Heart left ventricle (tissue), 16 donors: ENCODE measurements around the gene TREML4. TPM values are rescaled to one million over a fixed set of nuclear protein-coding genes. Genes with fewer than 3 reads are reported as not detected.

Source experiments
- ATAC-seq, 4 donors: fragments of 200-7000 bp; cut with Tn5 transposase; one replicate each; pipeline ENCODE4 v1.9.1; 2020 to 2022; ENCODE audit warnings: moderate library complexity in 4 of 4, mild to moderate bottlenecking in 3 of 4, moderate number of reproducible peaks in 1 of 4
- DNase-seq, 5 donors: peaks; one replicate each; pipeline ENCODE4 v3.0.0-alpha.2; 2020
- H3K27ac ChIP-seq, 12 donors: fragments of 200-600 bp; sonication (generic) in 4 of 12; one replicate each; pipeline versions ENCODE4 v1.5.0 to v1.8.0; 2016 to 2022; ENCODE audit warnings: mild to moderate bottlenecking in 2 of 12
- H3K27me3 ChIP-seq, 9 donors: fragments of 200-600 bp; sonication (generic) in 2 of 9; one replicate each; pipeline versions ENCODE4 v1.5.1 to v1.8.0; 2016 to 2022; ENCODE audit warnings: mild to moderate bottlenecking in 3 of 9
- H3K36me3 ChIP-seq, 9 donors: fragments of 200-600 bp; sonication (generic) in 2 of 9; one replicate each; pipeline versions ENCODE4 v1.5.0 to v1.8.0; 2018 to 2022; ENCODE audit warnings: mild to moderate bottlenecking in 2 of 9
- H3K4me1 ChIP-seq, 12 donors: fragments of 200-600 bp; sonication (generic) in 4 of 12; one replicate each; pipeline versions ENCODE4 v1.5.0 to v1.8.0; 2016 to 2022; ENCODE audit warnings: mild to moderate bottlenecking in 3 of 12
- H3K4me3 ChIP-seq, 12 donors: fragments of 200-600 bp; sonication (generic) in 4 of 12; one replicate each; pipeline versions ENCODE4 v1.5.0 to v1.8.0; 2017 to 2022; ENCODE audit warnings: mild to moderate bottlenecking in 9 of 12, moderate library complexity in 4 of 12
- H3K9me3 ChIP-seq, 12 donors: fragments of 200-600 bp; sonication (generic) in 4 of 12; one replicate each; pipeline versions ENCODE4 v1.5.0 to v1.8.0; 2016 to 2022; ENCODE audit warnings: mild to moderate bottlenecking in 1 of 12
- CTCF ChIP-seq, 12 donors: fragments of 200-600 bp; sonication (generic) in 4 of 12; IDR thresholded peaks; one replicate each; pipeline versions ENCODE4 v1.5.0 to v1.8.0; 2018 to 2022; ENCODE audit warnings: antibody characterized with exemption in 12 of 12, mild to moderate bottlenecking in 5 of 12
- POLR2A ChIP-seq, 2 donors: fragments of 450-650 bp; IDR thresholded peaks; one replicate each; pipeline ENCODE4 v1.6.1; 2017; ENCODE audit warnings: antibody characterized with exemption in 2 of 2, mild to moderate bottlenecking in 2 of 2, moderate library complexity in 2 of 2
- WGBS, 4 donors: extraction: QIAGEN DNeasy Blood & Tissue Kit in 2 of 4; methylation state at CpG; one replicate each; pipeline versions ENCODE4 v1.1.5 to v1.1.7; 2013 to 2018; 5-methylcytosine and 5-hydroxymethylcytosine counted together
- intact Hi-C, 10 donors: fragments of 100-400 bp; cut with DNase I; formaldehyde crosslinking; loops; one replicate each; pipeline versions ENCODE4 v1.11.1 to v1.14.2; 2022
- polyA plus RNA-seq, 2 donors: library from polyadenylated mRNA; stranded (reverse); fragments of 200-250 nt; gene quantifications; one replicate each; pipeline ENCODE4 v1.2.3, GENCODE V29; 2013
- total RNA-seq, 9 donors: library from RNA; depleted of rRNA in 2 of 9; stranded (reverse); fragments of >200 nt in 2 of 9; fragmentation: NEBNext Ultra II Directional in 3 of 9; extraction: Animal tissue kit (Norgen Biotek cat#: 25700) in 3 of 9; gene quantifications; one replicate each; pipeline versions ENCODE4 v1.1.0 to v1.2.4, GENCODE V29; 2016 to 2023
- donor health status: ischemic (EF 13 %, LVEDD 7.1; RV severe dilation, severe dysfunction).
- donor health status: healthy with polysubstance abuse.
- donor health status: DM: no; HTN: yes; CAD: no.
- donor health status: DM: no; HTN: no; CAD: no.
- donor health status: ischemic (EF 25% LVEDD 6.9; RV normal size, moderate dysfunction).
- donor health status: ischemic (EF 25% LVEDD 5.7; RV mildly dilated, moderate dysfunction).
- donor health status: healthy.
- donor health status: DM: yes; HTN: yes; CAD: no.
- donor health status: ischemic (EF 35%, LVEDD 5.7; RV mildly dilated, moderate dysfunction).
- donor health status: nonischemic (EF 11% LVEDD 7.7; RV severe dilation, severe dysfunction).
- donor health status: DM: yes; HTN: yes; CAD: no.
- donor health status: PGD.
- donor health status: ischemic (EF 29% LVEDD 5.4; RV normal size, mild dysfunction).
- donor health status: nonischemic (EF 23%, LVEDD 6.1; RV moderate dilation, normal function).

The TREML4 gene
- total and polyA plus RNA-seq, 11 donors: 0.07 TPM; not detected in 10

- peaks cover 0 to 12% (median 7%) of the 10 kb centered on the region in 12 donors for H3K9me3 ChIP-seq
- no peak overlapping the region for H3K27ac ChIP-seq
- peaks cover 0 to 14% (median 0%) of the 10 kb centered on the region in 12 donors for H3K4me1 ChIP-seq
- WGBS, 4 donors: 81 to 97% (median 96%) methylated on average over 2 of the region's 2 CpGs
- no peak for DNase-seq
- peaks cover 0 to 18% (median 0%) of the 10 kb centered on the region in 9 donors for H3K27me3 ChIP-seq
- ATAC-seq: no peak
- no peaks in the 10 kb centered on the region for H3K36me3 ChIP-seq
- H3K4me3 ChIP-seq: no peak overlapping the region
- TF ChIP-seq POLR2A (IDR thresholded peaks at IDR 0.05): no peak
- TF ChIP-seq CTCF (IDR thresholded peaks at IDR 0.05): no peak
- intact Hi-C loops: loop anchor here in 1 of 10 donors (5.0 kb wide), 1 partner anchor 127 kb away; no protein-coding TSS in a partner anchor
Measured at GRCh38 chr6:41189967-41190366, 38.2 kb upstream of the TREML4 start.

DNA sequence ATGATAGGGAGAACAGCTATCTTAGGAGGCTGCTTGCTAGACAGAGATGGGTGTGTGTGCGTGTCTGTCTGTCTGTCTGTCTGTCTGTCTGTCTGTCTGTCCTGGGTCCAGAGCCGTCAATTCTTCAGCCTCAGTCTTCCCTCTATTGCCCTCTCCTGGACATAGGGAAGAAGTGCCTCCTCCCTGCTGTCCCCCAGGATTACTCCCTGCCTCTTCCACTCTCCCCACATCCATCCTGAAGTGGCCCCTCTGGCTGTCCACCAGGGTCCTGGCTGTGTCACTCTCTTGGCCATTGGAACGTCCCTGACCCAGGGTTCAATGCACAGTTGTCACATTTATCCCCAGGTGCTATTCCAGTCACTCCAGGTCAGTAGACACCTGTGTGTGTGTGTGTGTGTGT lies 37.4 kb upstream of the TREML4 start:
- H3K36me3 ChIP-seq: no peaks in the 10 kb centered on the region
- no peak for ATAC-seq
- no peak overlapping the region for H3K27ac ChIP-seq
- H3K4me1 ChIP-seq: peaks cover 0 to 5% (median 0%) of the 10 kb centered on the region in 12 donors
- intact Hi-C loops: loop anchor here in 1 of 10 donors (5.0 kb wide), 1 partner anchor 127 kb away; no protein-coding TSS in a partner anchor
- H3K4me3 ChIP-seq: no peak overlapping the region
- no peak for DNase-seq
- TF ChIP-seq CTCF (IDR thresholded peaks at IDR 0.05) (no peak), POLR2A (IDR thresholded peaks at IDR 0.05) (no peak)
- H3K27me3 ChIP-seq: peaks cover 0 to 24% (median 0%) of the 10 kb centered on the region in 9 donors
- 71 to 87% (median 78%) methylated on average over 2 to 3 of the region's 3 CpGs for WGBS, 4 donors
- peaks cover 0 to 12% (median 7%) of the 10 kb centered on the region in 12 donors for H3K9me3 ChIP-seq

DNA sequence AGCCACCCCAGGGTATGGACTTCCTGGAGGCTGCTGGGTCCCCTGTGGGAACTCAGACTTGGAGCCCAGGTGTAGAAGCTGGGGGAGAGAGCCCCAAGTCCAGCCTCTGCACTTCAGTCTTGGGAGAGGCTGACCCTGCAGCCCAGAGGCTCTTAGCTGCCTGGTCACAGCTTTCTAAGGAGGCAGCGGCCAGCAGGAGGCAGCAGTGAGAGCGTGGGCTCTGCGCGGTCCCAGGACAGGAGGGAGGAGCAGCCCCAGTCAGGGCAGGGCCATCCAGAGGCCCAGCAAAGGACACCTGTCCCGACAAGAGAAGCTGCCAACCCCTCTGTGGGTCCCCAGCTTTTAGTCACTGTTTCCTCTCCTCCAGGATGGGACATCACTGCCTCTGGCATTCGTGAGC lies 36.6 kb upstream of the TREML4 start:
- DNase-seq: peak in 2 of 5 donors; percentile 31 to 81
- no peaks in the 10 kb centered on the region for H3K36me3 ChIP-seq
- TF ChIP-seq CTCF (IDR thresholded peaks at IDR 0.05): peak in 11 of 12 donors; percentile 14 to 54 (median 31)
- TF ChIP-seq POLR2A (IDR thresholded peaks at IDR 0.05): no peak
- intact Hi-C loops: loop anchor here in 1 of 10 donors (5.0 kb wide), 1 partner anchor 126 kb away; no protein-coding TSS in a partner anchor
- no peak overlapping the region for H3K4me3 ChIP-seq
- H3K9me3 ChIP-seq: peaks cover 0 to 12% (median 7%) of the 10 kb centered on the region in 12 donors
- WGBS, 4 donors: 16 to 42% (median 16%) methylated on average over 2 to 6 of the region's 6 CpGs
- H3K27ac ChIP-seq: no peak overlapping the region
- no peaks in the 10 kb centered on the region for H3K4me1 ChIP-seq
- ATAC-seq: peak in 2 of 4 donors; percentile 47 to 77
- peaks cover 0 to 31% (median 2%) of the 10 kb centered on the region in 9 donors for H3K27me3 ChIP-seq

- no peak for ATAC-seq
- intact Hi-C loops: loop anchor here in 1 of 10 donors (5.0 kb wide), 1 partner anchor 124 kb away; no protein-coding TSS in a partner anchor
- no peak for TF ChIP-seq CTCF (IDR thresholded peaks at IDR 0.05)
- TF ChIP-seq POLR2A (IDR thresholded peaks at IDR 0.05): no peak
Measured at GRCh38 chr6:41193171-41193734, 34.9 kb upstream of the TREML4 start.

More at GRCh38 chr6:41193171-41193734, 34.9 kb upstream of the TREML4 start:
- Histone ChIP-seq H3K36me3 (no peaks in the 10 kb centered on the region), H3K4me3 (no peak overlapping the region), H3K9me3 (peaks cover 0 to 12% (median 7%) of the 10 kb centered on the region in 12 donors), H3K27ac (no peak overlapping the region), H3K27me3 (peaks cover 0 to 31% (median 7%) of the 10 kb centered on the region in 9 donors), H3K4me1 (no peaks in the 10 kb centered on the region)
- DNase-seq: no peak
- WGBS, 4 donors: 66 to 73% (median 67%) methylated on average over 5 of the region's 5 CpGs
